ENCODE measurements around the gene HMCN2. TPM values are rescaled to one million over a fixed set of nuclear protein-coding genes. Genes with fewer than 3 reads are reported as not detected.

Gene HMCN2
- total RNA-seq, 1 donor from 2014 or later, result 0.15 TPM

DNA sequence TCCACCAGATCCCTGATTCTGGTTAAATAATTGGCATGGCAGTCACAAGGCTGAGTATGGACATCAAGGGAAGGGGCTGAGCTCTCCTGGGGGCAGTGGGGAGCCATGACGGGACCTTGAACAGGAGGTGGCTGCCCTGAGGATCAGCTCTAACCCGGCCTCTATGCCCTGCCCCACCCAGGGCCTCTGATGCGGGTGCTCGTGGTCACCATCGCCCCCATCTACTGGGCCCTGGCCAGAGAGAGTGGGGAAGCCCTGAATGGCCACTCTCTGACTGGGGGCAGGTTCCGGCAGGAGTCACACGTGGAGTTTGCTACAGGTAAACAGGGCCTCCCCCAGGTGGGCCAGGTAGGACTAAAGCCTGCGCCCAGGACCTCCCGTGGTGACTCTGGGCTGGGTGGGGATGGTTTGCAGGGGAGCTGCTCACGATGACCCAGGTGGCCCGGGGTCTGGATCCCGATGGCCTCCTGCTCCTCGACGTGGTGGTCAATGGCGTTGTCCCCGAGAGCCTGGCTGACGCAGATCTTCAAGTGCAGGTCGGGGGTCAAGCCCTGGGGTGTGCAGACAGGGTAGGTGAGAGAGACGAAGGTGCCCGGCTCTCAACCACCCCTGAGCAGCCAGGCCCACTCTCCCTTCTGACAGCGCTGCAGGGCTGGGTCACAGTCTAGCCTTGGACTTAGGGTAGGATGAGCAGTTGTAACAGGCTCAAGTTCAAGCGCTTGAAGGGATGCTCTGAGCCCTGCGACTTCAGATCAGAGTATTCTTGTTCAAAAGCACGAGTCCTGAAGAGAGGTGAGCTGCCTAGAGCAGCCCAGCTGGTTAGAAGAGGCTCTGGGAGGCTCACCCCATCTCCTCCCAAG is 159.3 kb downstream of the HMCN2 start:
- TF ChIP-seq, protein P1, sequence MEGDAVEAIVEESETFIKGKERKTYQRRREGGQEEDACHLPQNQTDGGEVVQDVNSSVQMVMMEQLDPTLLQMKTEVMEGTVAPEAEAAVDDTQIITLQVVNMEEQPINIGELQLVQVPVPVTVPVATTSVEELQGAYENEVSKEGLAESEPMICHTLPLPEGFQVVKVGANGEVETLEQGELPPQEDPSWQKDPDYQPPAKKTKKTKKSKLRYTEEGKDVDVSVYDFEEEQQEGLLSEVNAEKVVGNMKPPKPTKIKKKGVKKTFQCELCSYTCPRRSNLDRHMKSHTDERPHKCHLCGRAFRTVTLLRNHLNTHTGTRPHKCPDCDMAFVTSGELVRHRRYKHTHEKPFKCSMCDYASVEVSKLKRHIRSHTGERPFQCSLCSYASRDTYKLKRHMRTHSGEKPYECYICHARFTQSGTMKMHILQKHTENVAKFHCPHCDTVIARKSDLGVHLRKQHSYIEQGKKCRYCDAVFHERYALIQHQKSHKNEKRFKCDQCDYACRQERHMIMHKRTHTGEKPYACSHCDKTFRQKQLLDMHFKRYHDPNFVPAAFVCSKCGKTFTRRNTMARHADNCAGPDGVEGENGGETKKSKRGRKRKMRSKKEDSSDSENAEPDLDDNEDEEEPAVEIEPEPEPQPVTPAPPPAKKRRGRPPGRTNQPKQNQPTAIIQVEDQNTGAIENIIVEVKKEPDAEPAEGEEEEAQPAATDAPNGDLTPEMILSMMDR (IDR thresholded peaks at IDR 0.05), result no peak
- no peak for TF ChIP-seq EZH2phosphoT487 (IDR thresholded peaks at IDR 0.05)
- no peak for TF ChIP-seq EZH2 (IDR thresholded peaks at IDR 0.05)
- Histone ChIP-seq H3K4me3 (no peak overlapping the region), H3K79me2 (ENCODE audit: low read depth) (no peaks in the 10 kb centered on the region), H3K4me1 (peaks cover 20% of the 10 kb centered on the region), H3K36me3 (no peaks in the 10 kb centered on the region), H4K20me1 (ENCODE audit: low read depth) (no peaks in the 10 kb centered on the region), H2AFZ (replicated peaks) (no peak overlapping the region), H3K4me2 (no peak overlapping the region), H3K27me3 (no peaks in the 10 kb centered on the region), H3F3A (ENCODE audit: low read depth) (peaks cover 3% of the 10 kb centered on the region), H3K27ac (no peak overlapping the region), H3K9ac (no peak overlapping the region), H3K9me3 (ENCODE audit: low read depth) (no peaks in the 10 kb centered on the region)
- Mint-ChIP-seq H3K36me3 (no peaks in the 10 kb centered on the region), H3K27me3 (ENCODE audit: insufficient read depth, low read depth) (peaks cover 10% of the 10 kb centered on the region), H3K4me3 (no peak overlapping the region), H3K27ac (no peak overlapping the region), H3K4me1 (peaks cover 28% of the 10 kb centered on the region), H3K9me3 (no peaks in the 10 kb centered on the region)
- DNase-seq (ENCODE audit: low spot score), result no peak

DNA sequence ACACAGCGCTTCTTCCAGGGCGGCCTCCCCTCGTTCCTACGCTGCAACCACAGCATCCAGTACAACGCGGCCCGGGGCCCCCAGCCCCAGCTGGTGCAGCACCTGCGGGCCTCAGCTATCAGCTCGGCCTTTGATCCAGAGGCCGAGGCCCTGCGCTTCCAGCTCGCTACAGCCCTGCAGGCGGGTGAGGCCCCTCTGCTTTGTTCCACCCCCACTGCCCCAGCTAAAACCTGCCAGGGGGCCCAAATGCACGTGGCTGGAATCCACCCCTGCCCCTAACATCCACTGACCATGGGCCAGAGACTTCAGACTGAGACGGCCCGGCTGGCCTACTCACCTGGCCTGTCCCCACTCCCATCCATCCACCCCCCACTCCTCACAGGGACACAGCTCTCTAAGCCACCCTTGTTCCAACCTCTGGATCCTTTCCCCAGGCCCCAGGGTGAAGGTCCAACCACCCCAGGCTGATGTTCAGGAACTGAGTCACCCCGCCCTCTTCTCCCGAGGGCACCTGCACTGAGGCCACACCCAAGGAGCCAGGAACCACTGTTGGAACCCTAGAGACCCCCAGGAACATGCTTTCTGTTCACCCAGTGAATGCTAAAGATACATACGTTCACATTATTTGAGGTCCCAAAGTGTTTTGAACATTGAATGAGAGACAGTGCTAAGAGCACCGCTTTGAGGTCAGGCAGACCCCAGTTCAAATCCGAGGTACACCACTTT is 160.3 kb downstream of the HMCN2 start:
- no peak overlapping the region for H3K4me3 Mint-ChIP-seq
- H3K4me1 ChIP-seq, result peaks cover 20% of the 10 kb centered on the region
- H3K36me3 ChIP-seq, result no peaks in the 10 kb centered on the region
- H3K27me3 ChIP-seq, result no peaks in the 10 kb centered on the region
- H3K9me3 ChIP-seq (ENCODE audit: low read depth), result no peaks in the 10 kb centered on the region
- H3K9me3 Mint-ChIP-seq, result no peaks in the 10 kb centered on the region
- no peak for DNase-seq (ENCODE audit: low spot score)
- TF ChIP-seq, protein P1 (IDR thresholded peaks at IDR 0.05), result no peak
- TF ChIP-seq EZH2 (IDR thresholded peaks at IDR 0.05), result no peak
- H3K9ac ChIP-seq, result no peak overlapping the region
- peaks cover 11% of the 10 kb centered on the region for H3K27me3 Mint-ChIP-seq (ENCODE audit: insufficient read depth, low read depth)
- no peak overlapping the region for H3K4me2 ChIP-seq
- peaks cover 29% of the 10 kb centered on the region for H3K4me1 Mint-ChIP-seq
- no peak overlapping the region for H3K27ac ChIP-seq
- no peak overlapping the region for H2AFZ ChIP-seq (replicated peaks)
- no peaks in the 10 kb centered on the region for H4K20me1 ChIP-seq (ENCODE audit: low read depth)
- H3K36me3 Mint-ChIP-seq, result no peaks in the 10 kb centered on the region
- H3K4me3 ChIP-seq, result no peak overlapping the region
- no peaks in the 10 kb centered on the region for H3F3A ChIP-seq (ENCODE audit: low read depth)
- peak overlapping the region; percentile 17 for H3K27ac Mint-ChIP-seq
- no peaks in the 10 kb centered on the region for H3K79me2 ChIP-seq (ENCODE audit: low read depth)

DNA sequence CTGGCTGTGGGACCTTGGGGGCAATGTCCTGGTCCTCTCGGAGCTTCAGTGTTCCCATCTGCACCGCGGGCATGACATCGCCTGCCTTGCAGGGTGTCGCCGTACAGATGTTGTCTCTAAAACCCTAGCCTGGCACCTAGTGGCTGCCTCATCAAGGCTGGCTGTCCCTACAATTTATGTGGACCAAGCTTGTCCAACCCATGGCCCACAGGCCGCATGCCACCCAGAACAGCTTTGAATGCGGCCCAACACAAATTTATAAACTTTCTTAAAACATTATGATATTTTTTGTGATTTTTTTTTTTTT is 160.9 kb downstream of the HMCN2 start:
- DNase-seq (ENCODE audit: low spot score), result no peak
- Histone ChIP-seq H3K36me3 (no peaks in the 10 kb centered on the region), H3K4me3 (no peak overlapping the region), H3K9ac (no peak overlapping the region), H3K4me1 (peaks cover 15% of the 10 kb centered on the region), H4K20me1 (ENCODE audit: low read depth) (no peaks in the 10 kb centered on the region), H3K79me2 (ENCODE audit: low read depth) (no peaks in the 10 kb centered on the region), H3K9me3 (ENCODE audit: low read depth) (no peaks in the 10 kb centered on the region), H3F3A (ENCODE audit: low read depth) (no peaks in the 10 kb centered on the region), H3K4me2 (no peak overlapping the region), H3K27me3 (no peaks in the 10 kb centered on the region), H2AFZ (replicated peaks) (no peak overlapping the region), H3K27ac (no peak overlapping the region)
- Mint-ChIP-seq H3K4me3 (no peak overlapping the region), H3K4me1 (peaks cover 24% of the 10 kb centered on the region), H3K36me3 (no peaks in the 10 kb centered on the region), H3K27ac (no peak overlapping the region), H3K9me3 (no peaks in the 10 kb centered on the region), H3K27me3 (ENCODE audit: insufficient read depth, low read depth) (peaks cover 12% of the 10 kb centered on the region)
- TF ChIP-seq, protein P1 (IDR thresholded peaks at IDR 0.05), result no peak
- no peak for TF ChIP-seq EZH2 (IDR thresholded peaks at IDR 0.05)
- TF ChIP-seq EZH2phosphoT487 (IDR thresholded peaks at IDR 0.05), result no peak

Data from neural progenitor cell (in vitro differentiated cells).